GM12872 (cell line): ENCODE measurements around the gene DLL3.

Experiments used
- CTCF ChIP-seq: IDR thresholded peaks from 3 replicates; pipeline ENCODE4 v1.5.1; 2011; ENCODE audit warnings: low read depth, mild to moderate bottlenecking, low read length, moderate library complexity; ENCODE audit not compliant: insufficient read depth

DLL3 gene

GRCh38 chr19:39498798-39499642 lies at the start of gene DLL3:
DLL3 (plus strand) TSS chr19:39498947; CDS start chr19:39498975, 28 bp downstream.
- TF ChIP-seq CTCF: no peak

- no peak for TF ChIP-seq CTCF
These were observed 49.5 kb upstream of the DLL3 start for GRCh38 chr19:39449116-39449797.

GRCh38 chr19:39463403-39463802 lies 35.3 kb upstream of the DLL3 start:
- no peak for TF ChIP-seq CTCF

GRCh38 chr19:39465956-39466747 lies 32.6 kb upstream of the DLL3 start:
- no peak for TF ChIP-seq CTCF

- TF ChIP-seq CTCF: no peak
These were observed 30.8 kb upstream of the DLL3 start for GRCh38 chr19:39467941-39468340.

- TF ChIP-seq CTCF: no peak
These were observed 29.7 kb upstream of the DLL3 start for GRCh38 chr19:39469036-39469435.

GRCh38 chr19:39469567-39469966 lies 29.2 kb upstream of the DLL3 start:
- TF ChIP-seq CTCF: no peak
